ENCODE data around the gene MYL11.

DNA sequence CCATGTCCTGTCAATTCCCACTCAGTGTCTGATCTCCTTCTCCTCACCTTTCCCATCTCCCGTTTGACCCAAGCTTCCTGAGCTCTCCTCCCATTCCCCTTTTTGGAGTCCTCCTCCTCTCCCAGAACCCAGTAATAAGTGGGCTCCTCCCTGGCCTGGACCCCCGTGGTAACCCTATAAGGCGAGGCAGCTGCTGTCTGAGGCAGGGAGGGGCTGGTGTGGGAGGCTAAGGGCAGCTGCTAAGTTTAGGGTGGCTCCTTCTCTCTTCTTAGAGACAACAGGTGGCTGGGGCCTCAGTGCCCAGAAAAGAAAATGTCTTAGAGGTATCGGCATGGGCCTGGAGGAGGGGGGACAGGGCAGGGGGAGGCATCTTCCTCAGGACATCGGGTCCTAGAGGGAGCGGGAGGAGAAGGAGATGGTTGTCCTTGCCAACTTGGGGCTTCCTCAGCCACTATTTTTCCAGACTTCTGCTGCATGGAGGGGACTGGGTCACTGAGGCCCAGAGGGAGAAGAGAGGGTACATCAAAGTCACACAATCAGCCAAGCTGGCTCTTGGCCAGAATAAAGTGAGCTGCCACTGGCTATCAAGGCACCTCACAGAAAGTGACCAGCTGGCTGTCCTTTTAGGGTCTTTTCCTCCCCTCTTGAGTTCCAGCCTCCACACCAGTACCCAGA lies 2.4 kb upstream of the MYL11 start:
- no peak for TF ChIP-seq POLR2AphosphoS5 (IDR thresholded peaks at IDR 0.05; ENCODE audit: borderline replicate concordance, low read depth, low read length)
- no peak for TF ChIP-seq EZH2 (IDR thresholded peaks at IDR 0.05)

Measured in SK-N-MC (cell line).